Fibroblast of skin of abdomen (primary cell): ENCODE data around the gene MEGF6.
A peak's percentile ranks its signal among the peaks of the same experiment; 100 is the strongest.

Experiments used
- DNase-seq: peaks from one replicate; pipeline ENCODE4 v3.0.0-alpha.2; 2013

The MEGF6 gene

GRCh38 chr1:3501437-3501836 is 109.9 kb downstream of the MEGF6 start:
- DNase-seq, result no peak

- DNase-seq, result no peak
Observed at GRCh38 chr1:3500265-3500835, 111.0 kb downstream of the MEGF6 start.

GRCh38 chr1:3499611-3500010 is 111.7 kb downstream of the MEGF6 start:
- DNase-seq, result no peak

GRCh38 chr1:3498986-3499385 is 112.3 kb downstream of the MEGF6 start:
- DNase-seq, result no peak

- DNase-seq, result no peak
Observed at GRCh38 chr1:3498246-3498930, 112.9 kb downstream of the MEGF6 start.

GRCh38 chr1:3497521-3497920 is 113.8 kb downstream of the MEGF6 start:
- DNase-seq, result no peak

- DNase-seq, result no peak
Observed at GRCh38 chr1:3496916-3497315, 114.4 kb downstream of the MEGF6 start.

GRCh38 chr1:3495776-3496745 is 115.2 kb downstream of the MEGF6 start:
- DNase-seq, result peak; percentile 9

- no peak for DNase-seq
Observed at GRCh38 chr1:3494321-3495308, 116.7 kb downstream of the MEGF6 start.

- DNase-seq, result no peak
Observed at GRCh38 chr1:3492545-3493246, 118.6 kb downstream of the MEGF6 start.

GRCh38 chr1:3491291-3492246 is 119.7 kb downstream of the MEGF6 start:
- DNase-seq, result peak; percentile 41

- DNase-seq, result no peak
Observed at GRCh38 chr1:3490046-3490745, 121.1 kb downstream of the MEGF6 start.

GRCh38 chr1:3488432-3488831 is 122.9 kb downstream of the MEGF6 start:
- no peak for DNase-seq

GRCh38 chr1:3485016-3485415 is 126.3 kb downstream of the MEGF6 start:
- DNase-seq, result no peak

- peak; percentile 17 for DNase-seq
Observed at GRCh38 chr1:3483801-3484444, 127.4 kb downstream of the MEGF6 start.

GRCh38 chr1:3483380-3483779 is 127.9 kb downstream of the MEGF6 start:
- DNase-seq, result no peak

- DNase-seq, result no peak
Observed at GRCh38 chr1:3482378-3482849, 128.9 kb downstream of the MEGF6 start.

GRCh38 chr1:3481836-3482375 is 129.4 kb downstream of the MEGF6 start:
- no peak for DNase-seq

- DNase-seq, result no peak
Observed at GRCh38 chr1:3481046-3481445, 130.3 kb downstream of the MEGF6 start.
